GM18519 (cell line): ENCODE measurements around the gene SERPINA12.
"Not testable (repeated sequence)": the region's sequence is repeated elsewhere in the genome, so short reads cannot be mapped to it uniquely, and the experiment has no call there.

ENCODE experiments used
- ATAC-seq: cut with Tn5 transposase; IDR thresholded peaks from one replicate; pipeline ENCODE4 v1.9.1; 2021; ENCODE audit warnings: mild to moderate bottlenecking, moderate library complexity; ENCODE audit not compliant: unreplicated experiment, low FRiP score

Gene SERPINA12

DNA sequence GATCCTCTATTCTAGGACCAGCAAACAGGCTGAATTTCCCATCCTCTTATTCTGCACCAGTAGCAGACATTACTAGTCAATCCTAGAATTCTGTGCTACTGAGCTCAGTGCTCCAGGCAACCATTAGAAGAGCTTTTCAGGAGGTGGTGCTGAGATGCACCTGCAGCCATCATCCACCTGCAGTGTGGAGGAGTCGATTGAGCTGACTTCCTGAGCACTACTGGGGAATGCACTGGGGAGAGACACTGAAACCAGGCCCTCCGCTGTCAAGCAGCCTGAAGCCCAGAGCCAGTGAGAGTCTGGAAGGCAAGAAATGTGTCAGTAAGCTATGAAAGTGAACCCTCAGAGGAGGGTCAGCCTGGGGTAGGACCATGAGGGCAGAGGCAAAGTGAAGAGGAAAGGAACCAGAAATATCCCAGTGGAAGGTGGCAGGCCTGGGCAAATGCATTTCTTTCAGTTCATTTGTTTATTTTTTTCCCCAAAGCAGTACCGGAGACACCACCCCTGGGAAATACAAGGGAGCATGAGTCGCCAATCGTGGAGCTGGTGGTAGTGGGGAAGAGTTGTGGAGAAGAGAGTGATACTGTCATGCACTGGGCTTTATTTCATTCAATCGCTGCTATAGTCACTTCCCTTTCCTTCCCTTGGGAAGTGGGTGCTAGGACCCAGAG, 28.9 kb upstream of the SERPINA12 start:
- no peak for ATAC-seq

- no peak for ATAC-seq
These were observed 27.6 kb upstream of the SERPINA12 start for GRCh38 chr14:94536836-94537235.

- no peak for ATAC-seq
These were observed 26.2 kb upstream of the SERPINA12 start for GRCh38 chr14:94535506-94535905.

DNA sequence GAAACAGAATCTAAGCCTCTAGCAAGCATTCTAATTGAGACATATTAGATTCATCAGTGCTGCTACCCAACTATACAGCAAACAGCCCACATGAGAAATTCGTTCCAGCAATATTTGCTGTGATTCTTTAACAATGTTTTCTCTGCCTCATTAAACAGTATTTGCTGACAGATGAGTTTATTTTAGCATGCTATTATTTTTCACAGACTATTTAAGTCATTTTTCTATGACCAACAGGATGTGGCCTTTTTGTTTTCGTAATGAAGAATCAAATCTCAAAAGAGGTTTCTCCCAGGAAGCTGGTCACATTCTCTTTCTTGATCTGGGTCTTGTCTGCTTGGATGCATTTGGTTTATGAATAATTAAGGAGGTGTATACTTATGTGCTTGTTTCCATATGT, 23.2 kb upstream of the SERPINA12 start:
- ATAC-seq, result peak; percentile 62

GRCh38 chr14:94531187-94531586, 21.9 kb upstream of the SERPINA12 start:
- ATAC-seq, result no peak

DNA sequence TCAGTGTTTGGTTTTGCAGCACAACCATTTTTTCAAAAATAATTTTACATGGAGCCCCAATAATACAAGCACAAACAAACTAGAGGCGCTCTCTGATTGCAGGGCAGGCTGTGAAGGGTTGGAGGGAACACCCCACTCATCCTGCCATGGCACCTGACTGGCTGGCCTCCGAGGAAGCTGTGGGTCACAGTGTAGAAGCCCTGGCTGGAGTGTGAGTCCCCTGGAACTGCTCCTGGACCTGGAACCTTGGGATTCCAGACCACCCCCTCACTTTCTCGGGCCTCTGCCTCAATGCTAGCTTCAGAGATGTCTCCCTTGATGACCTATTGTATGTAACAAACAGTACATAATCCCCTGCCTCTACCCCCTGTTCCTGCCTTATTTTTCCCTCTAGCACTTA, 14.8 kb upstream of the SERPINA12 start:
- ATAC-seq, result no peak

- no peak for ATAC-seq
These were observed 14.0 kb upstream of the SERPINA12 start for GRCh38 chr14:94523265-94523664.

DNA sequence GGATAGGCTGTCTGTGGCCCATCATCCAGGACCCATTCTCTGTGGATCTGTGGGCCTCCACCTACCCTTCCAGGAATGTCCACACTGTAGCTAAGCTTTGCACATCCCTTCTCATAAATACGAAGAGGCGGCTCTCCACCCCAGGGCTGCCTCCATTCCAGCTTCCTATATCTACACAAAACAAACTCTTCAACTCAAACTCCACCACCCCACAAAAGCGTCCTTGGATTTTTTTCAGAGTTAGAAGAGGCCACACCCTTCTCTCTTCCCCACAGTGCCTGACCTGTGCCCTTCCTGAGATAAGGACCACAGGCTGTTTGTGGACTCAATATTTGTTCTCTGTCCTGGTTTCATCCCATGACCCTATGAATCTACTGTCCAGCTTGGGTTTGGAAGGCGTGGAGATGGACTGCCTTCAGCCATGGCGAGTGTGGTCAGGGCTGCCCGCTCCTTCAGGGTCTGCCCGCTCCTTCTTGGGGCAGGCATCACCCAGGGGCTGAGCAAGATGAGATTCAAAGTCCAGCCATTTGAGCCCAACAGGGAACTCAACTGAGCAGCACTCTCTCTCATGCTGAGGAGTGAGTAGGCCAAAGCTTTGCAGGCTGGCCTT, 13.0 kb upstream of the SERPINA12 start:
- ATAC-seq, result no peak

GRCh38 chr14:94521375-94522114, 12.3 kb upstream of the SERPINA12 start:
- ATAC-seq, result no peak

- ATAC-seq, result no peak
These were observed 8.5 kb upstream of the SERPINA12 start for GRCh38 chr14:94517641-94518257.

DNA sequence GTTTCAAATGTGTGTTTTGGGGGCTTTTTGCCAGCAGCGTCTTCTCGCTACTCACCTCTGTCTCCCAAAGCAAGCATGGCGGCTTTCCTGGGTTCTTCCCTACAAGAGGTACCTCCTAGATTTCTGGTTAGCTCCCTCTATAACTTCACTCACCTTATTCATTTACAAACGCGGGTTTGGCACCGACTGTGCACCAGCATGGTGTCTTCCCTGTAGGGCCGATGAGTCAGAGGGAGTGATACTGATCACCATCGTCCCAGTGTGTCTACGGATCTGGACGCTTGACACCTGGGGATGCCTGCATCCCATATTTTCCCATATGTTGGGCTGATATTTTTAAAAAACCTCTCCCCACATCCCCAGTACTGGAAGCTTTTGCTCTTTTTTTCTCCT, 8.0 kb upstream of the SERPINA12 start:
- ATAC-seq, result no peak

DNA sequence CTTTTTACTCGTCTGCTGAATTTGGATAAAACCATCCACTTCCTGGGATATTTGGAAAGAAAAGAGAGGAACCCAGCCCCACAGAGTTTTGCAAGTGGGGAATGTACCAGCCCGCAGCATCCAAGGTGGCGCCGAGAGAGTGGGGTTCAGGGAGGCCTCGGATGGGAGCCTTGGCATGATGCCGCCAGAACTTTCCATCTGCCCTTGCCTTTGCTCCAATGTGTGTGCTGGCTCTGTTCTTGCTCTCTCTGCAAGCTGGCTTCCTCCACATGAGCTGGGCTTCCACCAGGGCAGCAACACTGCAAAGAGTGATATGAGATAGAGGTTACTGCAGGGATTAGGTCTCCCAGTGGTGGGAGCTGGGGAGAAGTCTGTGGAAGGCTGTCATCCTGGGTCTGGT, 6.6 kb upstream of the SERPINA12 start:
- no peak for ATAC-seq

- no peak for ATAC-seq
These were observed 6.2 kb upstream of the SERPINA12 start for GRCh38 chr14:94515426-94515825.

DNA sequence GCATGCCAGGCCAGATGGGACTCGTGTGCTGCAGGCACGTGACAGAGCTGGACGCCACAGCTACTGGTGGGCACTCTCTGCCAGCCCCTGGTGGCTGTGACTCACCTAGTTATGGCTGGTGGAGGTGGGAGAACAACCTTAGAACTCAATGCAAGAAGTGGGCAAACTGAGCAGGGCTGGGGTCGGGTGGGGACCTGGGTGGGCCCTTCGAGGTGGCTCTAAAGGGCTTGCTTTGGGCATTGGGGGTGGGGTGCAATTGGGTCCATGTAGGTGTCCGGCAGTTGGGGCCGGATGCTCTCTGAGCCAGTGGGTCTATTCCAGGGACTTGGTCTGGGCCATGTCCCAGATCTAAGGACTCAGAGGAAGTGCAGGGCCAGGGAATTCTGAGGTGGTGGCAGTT, 5.1 kb upstream of the SERPINA12 start:
- ATAC-seq, result no peak

GRCh38 chr14:94510481-94510880, 1.2 kb upstream of the SERPINA12 start:
- ATAC-seq, result not testable (repeated sequence)

- ATAC-seq, result no peak
These were observed 3.6 kb downstream of the SERPINA12 start for GRCh38 chr14:94505641-94506040.

- no peak for ATAC-seq
These were observed 4.1 kb downstream of the SERPINA12 start for GRCh38 chr14:94505206-94505605.

DNA sequence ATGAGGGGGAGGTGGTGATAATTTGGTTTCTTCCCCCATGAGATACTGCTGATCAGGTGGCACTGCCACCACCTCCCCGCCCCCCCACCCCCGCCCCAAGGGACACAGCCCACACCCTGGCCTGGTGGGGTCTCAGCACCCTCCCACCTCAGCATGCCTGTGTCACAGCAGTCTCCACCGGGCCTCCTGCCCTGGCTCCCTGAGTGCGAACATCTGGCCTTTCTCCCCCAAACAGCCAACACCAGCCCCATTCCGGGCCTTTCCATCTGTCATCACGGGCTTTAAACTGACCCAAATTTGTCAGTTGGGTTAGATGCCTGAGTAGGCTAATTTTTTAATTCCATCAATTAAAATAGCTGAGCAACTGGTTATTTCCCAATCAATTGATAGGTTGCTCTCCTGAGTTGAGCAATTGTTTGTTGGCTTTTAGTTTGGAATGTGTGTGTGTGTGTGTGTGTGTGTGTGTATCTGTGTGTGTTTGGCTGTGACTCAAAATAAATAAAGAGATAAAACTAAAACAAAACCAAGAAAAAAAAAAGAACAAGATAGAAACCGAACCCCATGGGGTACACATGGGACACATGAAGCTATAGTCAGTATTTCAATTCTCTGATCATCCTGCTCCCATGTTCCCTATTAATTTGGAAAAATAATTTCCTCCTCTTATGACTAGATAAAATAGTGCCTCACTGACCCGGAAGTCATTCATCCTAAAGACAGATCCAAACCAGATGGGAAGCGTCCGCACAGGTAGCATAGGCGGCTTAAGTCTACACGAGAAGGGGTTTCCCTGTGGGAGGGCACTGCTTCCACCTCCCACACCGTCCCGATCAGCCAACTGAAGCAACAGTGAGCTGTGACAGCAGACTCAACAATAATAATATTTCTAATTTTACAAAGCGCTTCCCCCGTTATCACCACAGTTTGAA, 7.4 kb downstream of the SERPINA12 start:
- no peak for ATAC-seq

GRCh38 chr14:94500264-94500663, 9.0 kb downstream of the SERPINA12 start:
- ATAC-seq, result no peak

GRCh38 chr14:94499673-94500072, 9.6 kb downstream of the SERPINA12 start:
- no peak for ATAC-seq
